HT1080 (cell line): ENCODE data around the gene TMEM41A. TPM values are rescaled to one million over a fixed set of nuclear protein-coding genes. Genes with fewer than 3 reads are reported as not detected.

Source experiments
- total RNA-seq: library from RNA; depleted of rRNA; stranded (reverse); fragments of >200 nt; shearing (Covaris generic); gene quantifications from 2 replicates; pipeline ENCODE4 v1.2.3, GENCODE V29; 2014; rRNA removed

TMEM41A gene
- total RNA-seq, 1 experiment from 2014 or later, result 23.9 TPM

Other genes with a start within 250 kb of the TMEM41A start
- gene EHHADH, start 245.0 kb downstream of the TMEM41A start, total RNA-seq, result 2.2 and 6.8 TPM in 2 replicates
- gene MAP3K13, start 135.9 kb downstream of the TMEM41A start, total RNA-seq, result 17.6 and 25.6 TPM in 2 replicates
- 0.13 and 0.63 TPM in 2 replicates for gene LIPH, start 53.6 kb upstream of the TMEM41A start, total RNA-seq
- 21.6 and 35.4 TPM in 2 replicates for gene SENP2, start 87.3 kb upstream of the TMEM41A start, total RNA-seq